ENCODE results near the gene ARL15. TPM values are rescaled to one million over a fixed set of nuclear protein-coding genes. Genes with fewer than 3 reads are reported as not detected.

The ARL15 gene
- polyA plus RNA-seq, 4 donors, result 26.6 to 34.4 (median 32.2) TPM

- no peak for DNase-seq (ENCODE audit: low read depth in 4 of 4, low spot score in 2 of 4)
These were observed 55.7 kb downstream of the ARL15 start for GRCh38 chr5:54254482-54255198.

GRCh38 chr5:54251981-54252380 lies 58.4 kb downstream of the ARL15 start:
- DNase-seq (ENCODE audit: low read depth in 4 of 4, low spot score in 2 of 4), result no peak

- no peak for DNase-seq (ENCODE audit: low read depth in 4 of 4, low spot score in 2 of 4)
These were observed 61.0 kb downstream of the ARL15 start for GRCh38 chr5:54249210-54250028.

GRCh38 chr5:54247226-54247625 lies 63.1 kb downstream of the ARL15 start:
- DNase-seq (ENCODE audit: low read depth in 4 of 4, low spot score in 2 of 4), result no peak

GRCh38 chr5:54243483-54244080 lies 66.8 kb downstream of the ARL15 start:
- DNase-seq (ENCODE audit: low read depth in 4 of 4, low spot score in 2 of 4), result no peak

GRCh38 chr5:54242297-54242696 lies 68.1 kb downstream of the ARL15 start:
- DNase-seq (ENCODE audit: low read depth in 4 of 4, low spot score in 2 of 4), result no peak

GRCh38 chr5:54234304-54234933 lies 76.0 kb downstream of the ARL15 start:
- DNase-seq (ENCODE audit: low read depth in 4 of 4, low spot score in 2 of 4), result no peak

GRCh38 chr5:54230936-54231685 lies 79.3 kb downstream of the ARL15 start:
- no peak for DNase-seq (ENCODE audit: low read depth in 4 of 4, low spot score in 2 of 4)

GRCh38 chr5:54229041-54229780 lies 81.2 kb downstream of the ARL15 start:
- no peak for DNase-seq (ENCODE audit: low read depth in 4 of 4, low spot score in 2 of 4)

- DNase-seq (ENCODE audit: low read depth in 4 of 4, low spot score in 2 of 4), result no peak
These were observed 82.6 kb downstream of the ARL15 start for GRCh38 chr5:54227759-54228158.

GRCh38 chr5:54227109-54227508 lies 83.3 kb downstream of the ARL15 start:
- DNase-seq (ENCODE audit: low read depth in 4 of 4, low spot score in 2 of 4), result no peak

GRCh38 chr5:54226215-54226614 lies 84.2 kb downstream of the ARL15 start:
- DNase-seq (ENCODE audit: low read depth in 4 of 4, low spot score in 2 of 4), result no peak

GRCh38 chr5:54224103-54224826 lies 86.1 kb downstream of the ARL15 start:
- no peak for DNase-seq (ENCODE audit: low read depth in 4 of 4, low spot score in 2 of 4)

- no peak for DNase-seq (ENCODE audit: low read depth in 4 of 4, low spot score in 2 of 4)
These were observed 88.0 kb downstream of the ARL15 start for GRCh38 chr5:54222336-54222735.

- DNase-seq (ENCODE audit: low read depth in 4 of 4, low spot score in 2 of 4), result no peak
These were observed 89.2 kb downstream of the ARL15 start for GRCh38 chr5:54221135-54221534.

GRCh38 chr5:54220230-54221040 lies 89.9 kb downstream of the ARL15 start:
- no peak for DNase-seq (ENCODE audit: low read depth in 4 of 4, low spot score in 2 of 4)

GRCh38 chr5:54217826-54218503 lies 92.4 kb downstream of the ARL15 start:
- peak in 3 of 4 donors; percentile 56 to 77 (median 74) for DNase-seq (ENCODE audit: low read depth in 4 of 4, low spot score in 2 of 4)
